Fibroblast of lung (primary cell): ENCODE data around the gene SCLT1. TPM values are rescaled to one million over a fixed set of nuclear protein-coding genes. Genes with fewer than 3 reads are reported as not detected.

Experiments
- DNase-seq, 2 donors: peaks; one replicate each; pipeline versions ENCODE4 v3.0.0 to v3.0.0-alpha.2; 2010; ENCODE audit warnings: low read depth in 2 of 2
- H2AFZ ChIP-seq: 2 replicates; pipeline ENCODE4 v1.5.1; 2012; ENCODE audit warnings: low read length, control low read depth, inconsistent platforms
- H3K27ac ChIP-seq: 2 replicates; pipeline ENCODE4 v1.5.1; 2011; ENCODE audit warnings: low read length, control low read depth; ENCODE audit not compliant: insufficient read depth
- H3K27me3 ChIP-seq: 2 replicates; pipeline ENCODE4 v1.5.1; 2011; ENCODE audit warnings: mild to moderate bottlenecking, low read length; ENCODE audit not compliant: control insufficient read depth, insufficient read depth
- H3K36me3 ChIP-seq: 2 replicates; pipeline ENCODE4 v1.5.1; 2011; ENCODE audit warnings: low read length; ENCODE audit not compliant: control insufficient read depth, insufficient read depth
- H3K4me1 ChIP-seq: 2 replicates; pipeline ENCODE4 v1.5.1; 2011; ENCODE audit warnings: low read length; ENCODE audit not compliant: control insufficient read depth, insufficient read depth; ENCODE audit errors: extremely low read depth
- H3K4me2 ChIP-seq: 2 replicates; pipeline ENCODE4 v1.5.1; 2011; ENCODE audit warnings: low read length, control low read depth; ENCODE audit not compliant: insufficient read depth; ENCODE audit errors: extremely low read depth
- H3K4me3 ChIP-seq, 4 experiments: fragments of 200-600 bp in 1 of 4; sonication (generic) in 1 of 4; replicated peaks in 1 of 4; 2 replicates each; pipeline ENCODE4 v1.5.1; 2011 to 2016; ENCODE audit warnings: low read length in 4 of 4, low read depth in 3 of 4, mild to moderate bottlenecking in 3 of 4, control low read depth in 2 of 4, inconsistent platforms in 1 of 4, mixed read lengths in 1 of 4; ENCODE audit not compliant: insufficient read depth in 1 of 4; ENCODE audit errors: control extremely low read depth in 1 of 4
- H3K79me2 ChIP-seq: 2 replicates; pipeline ENCODE4 v1.5.1; 2012; ENCODE audit warnings: mild to moderate bottlenecking, low read length, inconsistent platforms; ENCODE audit not compliant: control insufficient read depth, insufficient read depth
- H3K9ac ChIP-seq: 2 replicates; pipeline ENCODE4 v1.5.1; 2011; ENCODE audit warnings: mild to moderate bottlenecking, low read length, control low read depth; ENCODE audit not compliant: insufficient read depth
- H3K9me3 ChIP-seq: 2 replicates; pipeline ENCODE4 v1.5.1; 2012; ENCODE audit warnings: low read depth, low read length; ENCODE audit not compliant: control insufficient read depth, insufficient read depth
- H4K20me1 ChIP-seq: 2 replicates; pipeline ENCODE4 v1.5.1; 2011; ENCODE audit warnings: low read length; ENCODE audit not compliant: control insufficient read depth, insufficient read depth; ENCODE audit errors: extremely low read depth
- EZH2 ChIP-seq: IDR thresholded peaks from 2 replicates; pipeline ENCODE4 v1.5.1; 2012; ENCODE audit warnings: low read length, control low read depth, mild to moderate bottlenecking; ENCODE audit errors: missing control alignments
- polyA plus RNA-seq, 2 donors: library from polyadenylated mRNA; depleted of rRNA in 1 of 2; stranded (reverse) in 1 of 2; unstranded in 1 of 2; fragments of >200 nt; gene quantifications; 2 replicates each; pipeline ENCODE4 v1.2.1, GENCODE V29; 2011 to 2012; ENCODE audit warnings: missing spikeins in 1 of 2
- total RNA-seq: library from RNA; depleted of rRNA; stranded (reverse); fragments of >200 nt; gene quantifications from 2 replicates; pipeline ENCODE4 v1.2.1, GENCODE V29; 2014
- TF ChIP-seq, protein P1 (sequence below), 2 donors: IDR thresholded peaks in 1 of 2; conservative IDR thresholded peaks in 1 of 2; 1 replicate in 1 of 2; 2 replicates in 1 of 2; pipeline ENCODE4 v1.5.1; 2011 to 2012; ENCODE audit warnings: low read length in 2 of 2, control low read depth in 1 of 2, inconsistent platforms in 1 of 2, low read depth in 1 of 2, mild to moderate bottlenecking in 1 of 2

Gene SCLT1
- total and polyA plus RNA-seq, 2 donors (not counting 1 experiment from before 2014, with no cell fraction given): 8.8 to 16.2 TPM

DNA sequence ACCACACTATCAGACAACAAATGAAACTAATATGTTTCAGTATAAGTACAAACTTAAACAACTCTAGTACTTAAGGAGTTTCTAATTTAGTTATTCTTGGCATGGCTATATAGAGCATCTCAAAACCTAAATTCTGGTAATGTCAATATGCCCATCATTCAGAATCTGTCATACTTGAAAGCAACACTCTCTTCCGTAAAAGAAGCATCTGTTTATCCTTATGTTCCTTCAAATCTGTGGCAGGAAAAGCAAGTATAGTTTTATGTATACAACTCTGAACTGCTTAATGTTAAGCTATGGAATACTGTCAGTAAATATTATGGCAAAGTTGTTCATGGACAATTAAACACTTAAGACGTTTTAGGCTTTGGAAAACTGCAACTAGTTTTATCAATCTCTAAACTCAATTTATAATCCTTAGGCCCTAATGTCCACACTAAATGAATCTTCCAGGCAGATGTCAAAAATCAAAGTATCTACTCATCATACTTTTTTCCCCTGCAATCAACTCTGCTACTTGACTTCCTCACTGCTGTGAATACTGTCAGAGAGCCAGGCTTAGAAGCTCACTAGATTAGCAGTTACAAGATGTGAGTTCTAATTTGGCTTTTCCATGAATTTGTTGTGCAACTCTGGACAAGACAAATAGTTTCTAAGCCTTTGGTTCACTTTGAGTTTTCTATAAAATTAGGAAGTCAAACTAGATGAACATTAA is 109.4 kb downstream of the SCLT1 start:
- no peak overlapping the region for H3K9ac ChIP-seq
- no peak overlapping the region for H3K27ac ChIP-seq
- no peak overlapping the region for H3K4me3 ChIP-seq
- H2AFZ ChIP-seq: no peak overlapping the region
- H3K79me2 ChIP-seq: no peaks in the 10 kb centered on the region
- no peaks in the 10 kb centered on the region for H3K9me3 ChIP-seq
- no peak overlapping the region for H3K4me2 ChIP-seq
- no peaks in the 10 kb centered on the region for H3K27me3 ChIP-seq
- peaks cover 2% of the 10 kb centered on the region for H3K36me3 ChIP-seq
- DNase-seq: no peak
- peaks cover 2% of the 10 kb centered on the region for H3K4me1 ChIP-seq
- no peaks in the 10 kb centered on the region for H4K20me1 ChIP-seq
- TF ChIP-seq, protein P1, sequence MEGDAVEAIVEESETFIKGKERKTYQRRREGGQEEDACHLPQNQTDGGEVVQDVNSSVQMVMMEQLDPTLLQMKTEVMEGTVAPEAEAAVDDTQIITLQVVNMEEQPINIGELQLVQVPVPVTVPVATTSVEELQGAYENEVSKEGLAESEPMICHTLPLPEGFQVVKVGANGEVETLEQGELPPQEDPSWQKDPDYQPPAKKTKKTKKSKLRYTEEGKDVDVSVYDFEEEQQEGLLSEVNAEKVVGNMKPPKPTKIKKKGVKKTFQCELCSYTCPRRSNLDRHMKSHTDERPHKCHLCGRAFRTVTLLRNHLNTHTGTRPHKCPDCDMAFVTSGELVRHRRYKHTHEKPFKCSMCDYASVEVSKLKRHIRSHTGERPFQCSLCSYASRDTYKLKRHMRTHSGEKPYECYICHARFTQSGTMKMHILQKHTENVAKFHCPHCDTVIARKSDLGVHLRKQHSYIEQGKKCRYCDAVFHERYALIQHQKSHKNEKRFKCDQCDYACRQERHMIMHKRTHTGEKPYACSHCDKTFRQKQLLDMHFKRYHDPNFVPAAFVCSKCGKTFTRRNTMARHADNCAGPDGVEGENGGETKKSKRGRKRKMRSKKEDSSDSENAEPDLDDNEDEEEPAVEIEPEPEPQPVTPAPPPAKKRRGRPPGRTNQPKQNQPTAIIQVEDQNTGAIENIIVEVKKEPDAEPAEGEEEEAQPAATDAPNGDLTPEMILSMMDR (conservative IDR thresholded peaks at IDR 0.05 in 1 of 2, IDR thresholded peaks at IDR 0.05 in 1 of 2; ENCODE audit: low read depth in 1 of 2, low read length in 2 of 2): no peak
- no peak for TF ChIP-seq EZH2

DNA sequence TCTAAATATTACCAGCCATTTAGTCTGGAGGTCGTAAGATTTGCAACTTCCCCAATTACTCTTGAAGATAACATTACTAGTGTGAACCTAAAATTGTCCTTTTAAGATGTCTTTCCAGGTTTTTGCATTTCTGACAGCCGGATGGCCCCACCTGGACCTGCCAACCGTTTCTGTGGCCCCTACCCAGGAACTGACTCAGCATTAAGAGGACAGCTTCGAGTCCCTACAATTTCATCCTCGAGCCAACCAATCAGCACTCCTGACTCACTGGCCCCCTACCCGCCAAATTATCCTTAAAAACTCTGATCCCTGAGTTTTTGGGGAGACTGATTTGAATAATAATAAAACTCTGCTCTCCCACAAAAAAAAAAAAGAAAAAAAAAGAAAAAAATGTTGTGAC is 112.0 kb downstream of the SCLT1 start:
- H3K4me2 ChIP-seq: no peak overlapping the region

DNA sequence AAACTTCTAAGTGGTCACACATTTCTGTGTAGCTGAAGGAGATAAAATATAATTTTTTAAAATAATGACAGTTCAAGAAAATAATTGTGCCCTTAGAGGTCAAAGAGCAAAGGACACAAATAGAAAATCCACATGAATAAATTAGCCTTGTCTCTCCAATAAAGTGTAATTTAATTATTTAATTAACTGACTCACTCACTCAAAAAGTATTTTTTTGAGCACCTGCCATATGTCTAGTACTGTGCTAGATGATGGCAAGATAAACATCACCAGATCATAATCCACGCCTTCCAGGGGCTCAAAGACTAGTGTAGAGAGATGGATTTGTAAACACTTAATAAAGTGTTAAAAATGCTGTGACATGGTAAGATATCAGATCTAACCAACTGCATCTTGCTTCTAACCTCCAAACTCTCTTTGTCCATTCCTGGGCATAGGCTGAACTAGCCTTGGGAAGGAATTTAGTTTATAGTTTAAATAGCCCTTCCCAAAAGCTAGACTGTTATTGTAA is 112.5 kb downstream of the SCLT1 start:
- no peaks in the 10 kb centered on the region for H3K27me3 ChIP-seq
- H3K4me1 ChIP-seq: peaks cover 2% of the 10 kb centered on the region
- no peaks in the 10 kb centered on the region for H4K20me1 ChIP-seq
- H3K9ac ChIP-seq: no peak overlapping the region
- H3K4me2 ChIP-seq: no peak overlapping the region
- H3K9me3 ChIP-seq: no peaks in the 10 kb centered on the region
- H2AFZ ChIP-seq: no peak overlapping the region
- no peaks in the 10 kb centered on the region for H3K79me2 ChIP-seq
- peak in 1 of 2 donors; percentile 8 for DNase-seq
- no peak overlapping the region for H3K27ac ChIP-seq
- TF ChIP-seq, protein P1 (conservative IDR thresholded peaks at IDR 0.05 in 1 of 2, IDR thresholded peaks at IDR 0.05 in 1 of 2; ENCODE audit: low read depth in 1 of 2, low read length in 2 of 2): no peak
- no peak for TF ChIP-seq EZH2
- no peaks in the 10 kb centered on the region for H3K36me3 ChIP-seq
- H3K4me3 ChIP-seq: no peak overlapping the region

More for the DNA sequence above, 112.0 kb downstream of the SCLT1 start:
- no peak for DNase-seq
- Histone ChIP-seq H3K4me3 (no peak overlapping the region), H3K4me1 (peaks cover 2% of the 10 kb centered on the region), H3K9ac (no peak overlapping the region), H4K20me1 (no peaks in the 10 kb centered on the region), H3K27ac (no peak overlapping the region), H3K79me2 (no peaks in the 10 kb centered on the region), H3K36me3 (no peaks in the 10 kb centered on the region), H2AFZ (no peak overlapping the region), H3K27me3 (no peaks in the 10 kb centered on the region), H3K9me3 (no peaks in the 10 kb centered on the region)
- no peak for TF ChIP-seq EZH2
- TF ChIP-seq, protein P1 (conservative IDR thresholded peaks at IDR 0.05 in 1 of 2, IDR thresholded peaks at IDR 0.05 in 1 of 2; ENCODE audit: low read depth in 1 of 2, low read length in 2 of 2): no peak
